ENCODE data around the gene SMG9.

SMG9 gene

GRCh38 chr19:43700395-43701000 lies 54.3 kb downstream of the SMG9 start:
- H3K4me2 ChIP-seq (ENCODE audit: low read length), result peak overlapping the region; percentile 59
- H3F3A ChIP-seq (ENCODE audit: control insufficient read depth, insufficient read depth), result no peaks in the 10 kb centered on the region
- H3K27me3 ChIP-seq (ENCODE audit: control insufficient read depth, low read length), result no peaks in the 10 kb centered on the region
- H3K27ac ChIP-seq (ENCODE audit: low read depth, low read length), result no peak overlapping the region
- H3K4me1 ChIP-seq (ENCODE audit: control insufficient read depth, low read length), result peaks cover 7% of the 10 kb centered on the region
- no peaks in the 10 kb centered on the region for H3K79me2 ChIP-seq (ENCODE audit: control insufficient read depth, low read length)
- no peak for TF ChIP-seq CTCF (IDR thresholded peaks at IDR 0.05; ENCODE audit: low read depth, low read length, poor library complexity, severe bottlenecking)
- no peak overlapping the region for H3K4me3 ChIP-seq (ENCODE audit: low read length)
- H4K20me1 ChIP-seq (ENCODE audit: control insufficient read depth, insufficient read depth, low read depth, low read length), result no peaks in the 10 kb centered on the region
- no peaks in the 10 kb centered on the region for H3K9me2 ChIP-seq (replicated peaks; ENCODE audit: control insufficient read depth, low read length)
- no peaks in the 10 kb centered on the region for H3K36me3 ChIP-seq (ENCODE audit: control insufficient read depth, low read length)
- no peaks in the 10 kb centered on the region for H3K9me3 ChIP-seq (ENCODE audit: control insufficient read depth, insufficient read depth, low read length)

- Histone ChIP-seq H3K27me3 (ENCODE audit: control insufficient read depth, low read length) (no peaks in the 10 kb centered on the region), H3K4me3 (ENCODE audit: low read length) (no peak overlapping the region), H3K79me2 (ENCODE audit: control insufficient read depth, low read length) (no peaks in the 10 kb centered on the region), H3K9me2 (replicated peaks; ENCODE audit: control insufficient read depth, low read length) (no peaks in the 10 kb centered on the region), H3K4me2 (ENCODE audit: low read length) (no peak overlapping the region), H3K9me3 (ENCODE audit: control insufficient read depth, insufficient read depth, low read length) (no peaks in the 10 kb centered on the region), H3K4me1 (ENCODE audit: control insufficient read depth, low read length) (peaks cover 7% of the 10 kb centered on the region), H3K36me3 (ENCODE audit: control insufficient read depth, low read length) (no peaks in the 10 kb centered on the region), H3K27ac (ENCODE audit: low read depth, low read length) (no peak overlapping the region), H3F3A (ENCODE audit: control insufficient read depth, insufficient read depth) (no peaks in the 10 kb centered on the region), H4K20me1 (ENCODE audit: control insufficient read depth, insufficient read depth, low read depth, low read length) (no peaks in the 10 kb centered on the region)
- TF ChIP-seq EZH2phosphoT487 (IDR thresholded peaks at IDR 0.05; ENCODE audit: borderline replicate concordance, low read length) (no peak), CTCF (IDR thresholded peaks at IDR 0.05; ENCODE audit: low read depth, low read length, poor library complexity, severe bottlenecking) (no peak)
Measured at GRCh38 chr19:43699506-43700394, 55.0 kb downstream of the SMG9 start.

GRCh38 chr19:43697295-43697694 lies 57.5 kb downstream of the SMG9 start:
- Histone ChIP-seq H3K27ac (ENCODE audit: low read depth, low read length) (no peak overlapping the region), H4K20me1 (ENCODE audit: control insufficient read depth, insufficient read depth, low read depth, low read length) (no peaks in the 10 kb centered on the region), H3K9me2 (replicated peaks; ENCODE audit: control insufficient read depth, low read length) (no peaks in the 10 kb centered on the region), H3K36me3 (ENCODE audit: control insufficient read depth, low read length) (no peaks in the 10 kb centered on the region), H3F3A (ENCODE audit: control insufficient read depth, insufficient read depth) (no peaks in the 10 kb centered on the region), H3K4me1 (ENCODE audit: control insufficient read depth, low read length) (peaks cover 7% of the 10 kb centered on the region), H3K4me2 (ENCODE audit: low read length) (no peak overlapping the region), H3K27me3 (ENCODE audit: control insufficient read depth, low read length) (no peaks in the 10 kb centered on the region), H3K79me2 (ENCODE audit: control insufficient read depth, low read length) (no peaks in the 10 kb centered on the region), H3K9me3 (ENCODE audit: control insufficient read depth, insufficient read depth, low read length) (no peaks in the 10 kb centered on the region), H3K4me3 (ENCODE audit: low read length) (no peak overlapping the region)
- TF ChIP-seq EZH2phosphoT487 (IDR thresholded peaks at IDR 0.05; ENCODE audit: borderline replicate concordance, low read length) (no peak), CTCF (IDR thresholded peaks at IDR 0.05; ENCODE audit: low read depth, low read length, poor library complexity, severe bottlenecking) (no peak)
